Measurements from ENCODE around the gene TMEM41B.

GRCh38 chr11:9247863-9248262 is 66.5 kb downstream of the TMEM41B start:
- no peak for TF ChIP-seq CTCF (conservative IDR thresholded peaks at IDR 0.05 in 1 of 2, IDR thresholded peaks at IDR 0.05 in 1 of 2; ENCODE audit: extremely low read depth in 1 of 2, insufficient read depth in 1 of 2, low read depth in 1 of 2, low read length in 2 of 2)
- TF ChIP-seq EZH2 (IDR thresholded peaks at IDR 0.05; ENCODE audit: borderline replicate concordance, low read length) = no peak
